GM13977 (cell line): ENCODE data around the gene KIF5C.

Experiments used
- DNase-seq: peaks from one replicate; pipeline ENCODE4 v3.0.0; 2012; ENCODE audit warnings: low spot score
- CTCF ChIP-seq: IDR thresholded peaks from 2 replicates; pipeline ENCODE4 v1.5.1; 2012; ENCODE audit warnings: mild to moderate bottlenecking, control low read depth; ENCODE audit not compliant: insufficient read depth; ENCODE audit errors: extremely low read depth, missing control alignments
- in situ Hi-C: fragments of 300-500 bp; cut with MboI; formaldehyde crosslinking; loops from one replicate; pipeline ENCODE4 v1.12.0; 2022; ENCODE audit warnings: low sequenced_read_pairs, low pct_unique_long_range_greater_than_20kb, mixed read lengths, inconsistent platforms; ENCODE audit not compliant: unreplicated experiment

The KIF5C gene

GRCh38 chr2:149004836-149005235, 129.8 kb downstream of the KIF5C start:
- no peak for DNase-seq
- in situ Hi-C loops, result no loop called here
- no peak for TF ChIP-seq CTCF

GRCh38 chr2:149005471-149006077, 130.5 kb downstream of the KIF5C start:
- in situ Hi-C loops, result no loop called here
- no peak for DNase-seq
- no peak for TF ChIP-seq CTCF

GRCh38 chr2:149006883-149007543, 132.0 kb downstream of the KIF5C start:
- in situ Hi-C loops, result no loop called here
- TF ChIP-seq CTCF, result no peak
- DNase-seq, result no peak

GRCh38 chr2:149008381-149008780, 133.4 kb downstream of the KIF5C start:
- no peak for DNase-seq
- in situ Hi-C loops, result no loop called here
- no peak for TF ChIP-seq CTCF

- TF ChIP-seq CTCF, result no peak
- DNase-seq, result no peak
- in situ Hi-C loops, result no loop called here
Measured at GRCh38 chr2:149009576-149010461, 134.8 kb downstream of the KIF5C start.

- no peak for DNase-seq
- TF ChIP-seq CTCF, result no peak
- in situ Hi-C loops, result no loop called here
Measured at GRCh38 chr2:149012545-149012944, 137.5 kb downstream of the KIF5C start.
